NCI-H748 (cell line): ENCODE results near the gene ABCG1.

ENCODE experiments used
- DNase-seq: peaks from one replicate; lab custom pipeline; 2025; ENCODE audit not compliant: unreplicated experiment; lab: John Stamatoyannopoulos, UW

ABCG1 gene

DNA sequence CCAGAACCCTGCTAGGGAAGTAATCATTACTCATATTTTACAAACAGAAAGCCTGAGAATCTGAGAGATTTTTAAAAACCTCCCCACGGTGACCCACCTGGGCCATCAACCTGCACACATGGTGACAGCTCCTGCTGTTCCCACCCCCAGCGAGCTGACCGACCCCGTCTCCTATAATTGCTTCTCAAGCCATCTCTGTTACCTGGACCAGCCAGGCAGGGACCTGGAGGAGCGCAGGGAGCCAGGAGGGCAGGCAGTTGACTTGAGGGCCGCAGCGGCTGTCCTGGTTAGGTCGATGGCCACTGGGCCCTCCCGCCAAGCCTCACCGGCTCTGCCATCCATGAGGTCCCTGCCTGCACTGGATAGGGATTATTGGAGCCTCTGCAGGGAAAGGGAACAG, 124.2 kb downstream of the ABCG1 start:
- DNase-seq, result no peak

DNA sequence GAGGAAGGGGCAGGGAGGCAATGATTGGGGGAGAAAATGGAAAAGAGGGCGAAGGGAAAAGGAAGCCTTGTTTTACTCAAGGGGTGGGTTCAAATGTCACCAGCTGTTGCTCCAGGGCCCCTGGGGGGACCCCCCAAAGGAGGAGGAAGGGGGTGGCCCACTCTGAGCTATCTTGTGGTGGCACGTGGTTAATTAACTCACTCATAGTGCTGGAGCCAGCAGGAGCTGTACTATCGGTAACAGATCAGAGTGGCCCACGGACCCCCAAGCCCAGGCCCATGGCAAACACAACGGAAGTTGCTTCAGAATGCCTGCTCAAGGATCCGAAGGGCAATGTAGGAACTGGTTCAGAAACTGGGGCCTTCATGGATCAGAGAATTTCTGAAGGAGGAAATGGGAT, 124.6 kb downstream of the ABCG1 start:
- no peak for DNase-seq

DNA sequence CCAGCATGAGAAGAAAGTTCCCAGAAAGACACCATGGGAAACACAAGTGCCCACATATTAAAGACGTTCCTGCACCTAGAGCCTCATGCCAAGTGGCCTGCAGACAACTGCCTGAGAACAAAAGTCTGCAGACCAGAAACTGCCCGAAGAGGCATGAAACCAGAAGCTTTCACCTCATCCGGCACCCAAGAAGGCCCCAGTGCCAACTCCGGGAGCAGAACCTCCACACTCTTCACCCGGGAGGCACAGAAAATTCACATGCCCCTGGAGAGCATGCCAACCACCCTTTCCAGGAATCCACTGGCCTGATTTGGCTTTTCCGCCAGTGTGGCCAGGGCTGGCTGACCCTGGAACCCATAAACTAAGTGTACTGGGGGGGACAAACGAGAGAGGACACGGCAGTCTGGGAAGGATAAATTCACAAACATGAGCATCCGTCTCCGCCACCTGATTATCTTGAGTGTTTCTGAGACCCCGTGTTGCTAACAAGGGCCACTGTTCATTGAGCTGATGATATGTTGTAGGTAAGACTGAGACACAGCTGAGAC, 125.1 kb downstream of the ABCG1 start:
- no peak for DNase-seq

GRCh38 chr21:42344631-42345030, 125.7 kb downstream of the ABCG1 start:
- DNase-seq, result no peak

GRCh38 chr21:42346441-42346840, 127.5 kb downstream of the ABCG1 start:
- DNase-seq, result no peak
